Measurements from ENCODE around the gene RPS18. TPM values are rescaled to one million over a fixed set of nuclear protein-coding genes. Genes with fewer than 3 reads are reported as not detected.

Gene RPS18
- total and polyA plus RNA-seq, 9 of the 15 experiments (the other 6 are each of a cell fraction or from before 2014, with no cell fraction given), result 5,023 to 17,516 (median 8,131) TPM

DNA sequence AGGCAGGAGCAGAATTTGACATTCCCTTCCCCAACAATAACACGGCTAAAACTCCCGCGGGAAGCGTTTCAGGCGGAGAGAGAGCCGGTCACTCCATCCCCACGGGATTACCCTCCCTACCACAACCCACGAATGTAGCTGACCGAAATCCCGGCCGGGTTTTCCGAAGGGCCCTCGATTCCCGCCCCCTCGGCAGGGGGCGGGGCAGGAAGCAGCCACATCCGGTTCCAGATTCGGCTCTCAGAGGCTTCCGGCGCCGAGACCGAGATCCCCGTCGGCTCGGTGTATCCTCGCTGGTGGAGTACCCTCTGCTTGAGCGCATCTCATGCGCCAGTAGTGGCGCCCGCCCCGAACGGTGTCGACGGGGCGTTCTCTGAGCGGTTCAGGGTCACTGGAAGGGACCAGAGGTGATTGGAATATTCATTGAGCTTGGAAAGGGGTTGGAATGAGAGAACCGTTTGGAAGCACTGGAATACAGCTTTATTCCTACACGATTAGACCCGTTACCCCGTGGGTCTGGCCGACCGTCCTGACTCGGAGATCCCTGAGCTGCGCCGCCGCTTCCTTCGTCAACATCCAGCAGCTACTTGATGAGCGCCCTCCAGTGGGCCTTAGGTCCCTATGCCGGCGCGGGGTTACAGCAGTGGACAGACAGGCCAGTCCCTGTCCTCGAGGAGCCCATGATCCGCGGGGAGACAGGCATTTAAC lies 27.5 kb downstream of the RPS18 start (continued):
- peak; percentile 95 for TF ChIP-seq TOE1 (IDR thresholded peaks at IDR 0.05; ENCODE audit: borderline replicate concordance)
- no peak for TF ChIP-seq TOE1 (CRISPR knock-in tag; IDR thresholded peaks at IDR 0.05; ENCODE audit: borderline replicate concordance, low read depth)
- peak; percentile 95 for TF ChIP-seq POLR2G (IDR thresholded peaks at IDR 0.05; ENCODE audit: low read depth, low read length)
- TF ChIP-seq, protein P1, sequence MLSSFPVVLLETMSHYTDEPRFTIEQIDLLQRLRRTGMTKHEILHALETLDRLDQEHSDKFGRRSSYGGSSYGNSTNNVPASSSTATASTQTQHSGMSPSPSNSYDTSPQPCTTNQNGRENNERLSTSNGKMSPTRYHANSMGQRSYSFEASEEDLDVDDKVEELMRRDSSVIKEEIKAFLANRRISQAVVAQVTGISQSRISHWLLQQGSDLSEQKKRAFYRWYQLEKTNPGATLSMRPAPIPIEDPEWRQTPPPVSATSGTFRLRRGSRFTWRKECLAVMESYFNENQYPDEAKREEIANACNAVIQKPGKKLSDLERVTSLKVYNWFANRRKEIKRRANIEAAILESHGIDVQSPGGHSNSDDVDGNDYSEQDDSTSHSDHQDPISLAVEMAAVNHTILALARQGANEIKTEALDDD (IDR thresholded peaks at IDR 0.05), result no peak
- TF ChIP-seq JUNB (CRISPR knock-in tag; conservative IDR thresholded peaks at IDR 0.05), result no peak
- TF ChIP-seq TAF9B (IDR thresholded peaks at IDR 0.05; ENCODE audit: partially characterized antibody), result peak; percentile 85
- TF ChIP-seq ETV1 (tag; conservative IDR thresholded peaks at IDR 0.05; ENCODE audit: low read depth), result peak; percentile 97
- TF ChIP-seq ZNF551 (CRISPR knock-in tag; IDR thresholded peaks at IDR 0.05), result no peak
- TF ChIP-seq ZNF175 (CRISPR knock-in tag; IDR thresholded peaks at IDR 0.05; ENCODE audit: low read depth), result peak; percentile 88
- no peak for TF ChIP-seq KAT2B (IDR thresholded peaks at IDR 0.05; ENCODE audit: low read depth, low read length)
- TF ChIP-seq, protein P2, sequence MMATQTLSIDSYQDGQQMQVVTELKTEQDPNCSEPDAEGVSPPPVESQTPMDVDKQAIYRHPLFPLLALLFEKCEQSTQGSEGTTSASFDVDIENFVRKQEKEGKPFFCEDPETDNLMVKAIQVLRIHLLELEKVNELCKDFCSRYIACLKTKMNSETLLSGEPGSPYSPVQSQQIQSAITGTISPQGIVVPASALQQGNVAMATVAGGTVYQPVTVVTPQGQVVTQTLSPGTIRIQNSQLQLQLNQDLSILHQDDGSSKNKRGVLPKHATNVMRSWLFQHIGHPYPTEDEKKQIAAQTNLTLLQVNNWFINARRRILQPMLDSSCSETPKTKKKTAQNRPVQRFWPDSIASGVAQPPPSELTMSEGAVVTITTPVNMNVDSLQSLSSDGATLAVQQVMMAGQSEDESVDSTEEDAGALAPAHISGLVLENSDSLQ (IDR thresholded peaks at IDR 0.05), result peak; percentile 85
- peak; percentile 84 for TF ChIP-seq PHB (CRISPR knock-in tag; IDR thresholded peaks at IDR 0.05)
- TF ChIP-seq DACH1 (IDR thresholded peaks at IDR 0.05; ENCODE audit: partially characterized antibody), result peak; percentile 16
- no peak; the same call in 1 of the 2 replicates for TF ChIP-seq GTF2E2 (tag; IDR thresholded peaks at IDR 0.05)
- TF ChIP-seq, protein P3, sequence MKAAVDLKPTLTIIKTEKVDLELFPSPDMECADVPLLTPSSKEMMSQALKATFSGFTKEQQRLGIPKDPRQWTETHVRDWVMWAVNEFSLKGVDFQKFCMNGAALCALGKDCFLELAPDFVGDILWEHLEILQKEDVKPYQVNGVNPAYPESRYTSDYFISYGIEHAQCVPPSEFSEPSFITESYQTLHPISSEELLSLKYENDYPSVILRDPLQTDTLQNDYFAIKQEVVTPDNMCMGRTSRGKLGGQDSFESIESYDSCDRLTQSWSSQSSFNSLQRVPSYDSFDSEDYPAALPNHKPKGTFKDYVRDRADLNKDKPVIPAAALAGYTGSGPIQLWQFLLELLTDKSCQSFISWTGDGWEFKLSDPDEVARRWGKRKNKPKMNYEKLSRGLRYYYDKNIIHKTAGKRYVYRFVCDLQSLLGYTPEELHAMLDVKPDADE (conservative IDR thresholded peaks at IDR 0.05; ENCODE audit: control insufficient read depth, low read depth, low read length), result peak; percentile 78; the same call in 1 of the 2 replicates
- TF ChIP-seq, protein P4, sequence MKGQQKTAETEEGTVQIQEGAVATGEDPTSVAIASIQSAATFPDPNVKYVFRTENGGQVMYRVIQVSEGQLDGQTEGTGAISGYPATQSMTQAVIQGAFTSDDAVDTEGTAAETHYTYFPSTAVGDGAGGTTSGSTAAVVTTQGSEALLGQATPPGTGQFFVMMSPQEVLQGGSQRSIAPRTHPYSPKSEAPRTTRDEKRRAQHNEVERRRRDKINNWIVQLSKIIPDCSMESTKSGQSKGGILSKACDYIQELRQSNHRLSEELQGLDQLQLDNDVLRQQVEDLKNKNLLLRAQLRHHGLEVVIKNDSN (CRISPR knock-in tag; IDR thresholded peaks at IDR 0.05), result 0 out of 2 replicates have a peak, but pooled peaks have one; percentile 36
- no peak for TF ChIP-seq CAMTA2 (CRISPR knock-in tag; conservative IDR thresholded peaks at IDR 0.05)
- no peak for TF ChIP-seq ZNF79 (CRISPR knock-in tag; IDR thresholded peaks at IDR 0.05; ENCODE audit: low read depth)
- TF ChIP-seq RBM17 (IDR thresholded peaks at IDR 0.05; ENCODE audit: borderline replicate concordance, low read depth, low read length), result no peak
- TF ChIP-seq ZSCAN29 (IDR thresholded peaks at IDR 0.05), result peak; percentile 65
- TF ChIP-seq, protein P5, sequence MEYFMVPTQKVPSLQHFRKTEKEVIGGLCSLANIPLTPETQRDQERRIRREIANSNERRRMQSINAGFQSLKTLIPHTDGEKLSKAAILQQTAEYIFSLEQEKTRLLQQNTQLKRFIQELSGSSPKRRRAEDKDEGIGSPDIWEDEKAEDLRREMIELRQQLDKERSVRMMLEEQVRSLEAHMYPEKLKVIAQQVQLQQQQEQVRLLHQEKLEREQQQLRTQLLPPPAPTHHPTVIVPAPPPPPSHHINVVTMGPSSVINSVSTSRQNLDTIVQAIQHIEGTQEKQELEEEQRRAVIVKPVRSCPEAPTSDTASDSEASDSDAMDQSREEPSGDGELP (CRISPR knock-in tag; IDR thresholded peaks at IDR 0.05; ENCODE audit: borderline replicate concordance), result peak; percentile 61; the same call in 1 of the 2 replicates

All from K562 (cell line).